Vagina (tissue), 2 donors: ENCODE measurements around the gene WWC2.

Experiments used
- CTCF ChIP-seq, 3 experiments: fragments of 450-650 bp in 2 of 3; fragments of 200-600 bp in 1 of 3; sonication (generic) in 1 of 3; IDR thresholded peaks; one replicate each; pipeline ENCODE4 v1.5.1; 2017 to 2019; ENCODE audit warnings: antibody characterized with exemption in 3 of 3, mild to moderate bottlenecking in 2 of 3, moderate library complexity in 2 of 3
- POLR2AphosphoS5 ChIP-seq, 2 donors: sonication (generic); formaldehyde crosslinking; IDR thresholded peaks; one replicate each; pipeline ENCODE4 v1.9.0; 2017; ENCODE audit warnings: antibody characterized with exemption in 2 of 2, mild to moderate bottlenecking in 2 of 2, low read depth in 1 of 2; ENCODE audit not compliant: insufficient read depth in 1 of 2

- no peak for TF ChIP-seq CTCF (IDR thresholded peaks at IDR 0.05)
- no peak for TF ChIP-seq POLR2AphosphoS5 (IDR thresholded peaks at IDR 0.05; ENCODE audit: insufficient read depth in 1 of 2, low read depth in 1 of 2)
Measured at GRCh38 chr4:183204793-183205192, 105.7 kb downstream of the WWC2 start.
